GM19351 (cell line): Measurements from ENCODE around the gene ATP2B1.

Experiments used
- ATAC-seq: cut with Tn5 transposase; IDR thresholded peaks from one replicate; pipeline ENCODE4 v1.9.1; 2021; ENCODE audit warnings: mild to moderate bottlenecking, moderate library complexity; ENCODE audit not compliant: unreplicated experiment

Gene ATP2B1

DNA sequence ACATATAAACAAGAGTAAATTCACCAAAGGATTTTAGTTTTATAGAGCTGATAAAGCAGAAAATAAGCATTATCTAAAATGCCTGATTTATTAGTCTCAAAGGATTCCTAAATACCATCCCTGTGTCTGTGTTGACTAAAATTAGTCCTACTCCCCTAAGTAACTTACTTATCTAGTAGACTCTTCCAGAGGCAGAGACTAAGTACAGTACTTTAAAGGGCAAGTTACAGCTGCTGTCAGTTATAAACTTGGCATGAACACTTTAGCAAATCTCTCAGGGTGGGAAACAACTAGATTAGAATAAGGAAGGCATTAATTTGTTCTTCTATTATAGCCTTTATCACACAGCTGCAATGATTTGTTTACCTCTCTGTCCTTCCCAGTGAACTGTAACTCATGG lies 46.0 kb downstream of the ATP2B1 start:
- ATAC-seq: no peak

DNA sequence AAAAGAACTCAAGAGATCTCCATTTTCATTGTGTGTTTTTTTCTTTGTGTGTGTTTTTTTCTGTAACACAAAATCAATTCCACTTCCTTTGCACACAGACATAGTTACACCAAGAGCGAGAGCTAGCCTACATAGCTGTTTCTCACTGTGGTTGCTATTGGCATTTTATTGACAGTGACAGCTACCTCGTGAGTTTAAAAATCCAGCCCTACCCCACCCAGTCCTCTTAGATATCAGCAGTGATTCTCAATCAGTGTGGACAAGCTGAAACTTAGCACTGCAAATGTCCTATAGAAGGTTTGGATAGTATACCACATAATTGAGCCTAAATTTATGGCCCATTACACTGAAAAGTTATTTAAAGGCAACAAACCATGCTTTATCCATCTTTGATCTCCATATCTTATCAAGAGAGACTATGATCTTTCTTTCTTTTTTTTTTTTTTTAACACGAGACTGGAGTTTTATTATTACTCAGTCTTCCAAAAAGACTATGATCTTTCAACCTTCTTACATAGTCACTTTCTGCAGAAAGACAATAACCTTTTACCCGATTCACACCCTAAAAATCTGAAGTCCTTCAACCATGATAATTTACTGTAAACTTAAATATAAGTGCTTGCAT lies 46.8 kb downstream of the ATP2B1 start:
- peak; percentile 34 for ATAC-seq

DNA sequence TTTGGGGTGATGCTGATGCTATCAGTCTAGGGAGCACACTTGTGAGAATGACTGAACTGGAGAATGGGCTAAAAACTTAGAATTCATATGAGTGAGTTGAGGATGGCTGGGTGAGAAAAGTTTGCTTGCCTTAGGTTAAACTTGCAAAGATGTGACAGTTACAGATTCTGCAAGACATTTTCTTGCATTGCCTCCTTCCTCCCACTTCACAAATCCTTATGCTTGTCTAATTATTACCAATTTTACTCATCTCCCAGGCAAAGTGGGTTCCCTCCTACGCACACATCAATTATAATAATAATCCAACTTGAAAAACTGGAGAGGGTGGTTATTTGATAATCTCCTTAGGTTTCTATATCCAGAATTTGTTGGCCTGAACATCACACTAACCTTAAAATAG lies 50.9 kb downstream of the ATP2B1 start:
- no peak for ATAC-seq

DNA sequence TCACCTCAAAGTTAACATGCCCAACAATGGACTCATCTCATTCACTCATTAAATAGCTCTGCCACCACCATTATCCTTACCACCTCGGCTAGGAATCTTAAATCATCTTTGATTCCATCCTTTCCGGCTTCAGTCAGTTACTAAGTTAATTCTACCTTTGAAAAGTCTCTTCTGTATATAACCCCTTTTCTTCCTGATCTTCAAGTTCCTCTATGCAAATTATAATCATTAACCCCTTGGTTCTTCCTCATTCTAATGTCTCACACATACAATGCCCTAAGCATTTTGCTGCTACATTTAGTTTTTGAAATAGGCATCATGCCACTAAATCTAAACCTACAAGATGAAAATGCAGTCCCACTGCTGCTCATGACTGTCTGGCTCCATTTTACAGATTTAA lies 51.6 kb downstream of the ATP2B1 start:
- ATAC-seq: no peak

DNA sequence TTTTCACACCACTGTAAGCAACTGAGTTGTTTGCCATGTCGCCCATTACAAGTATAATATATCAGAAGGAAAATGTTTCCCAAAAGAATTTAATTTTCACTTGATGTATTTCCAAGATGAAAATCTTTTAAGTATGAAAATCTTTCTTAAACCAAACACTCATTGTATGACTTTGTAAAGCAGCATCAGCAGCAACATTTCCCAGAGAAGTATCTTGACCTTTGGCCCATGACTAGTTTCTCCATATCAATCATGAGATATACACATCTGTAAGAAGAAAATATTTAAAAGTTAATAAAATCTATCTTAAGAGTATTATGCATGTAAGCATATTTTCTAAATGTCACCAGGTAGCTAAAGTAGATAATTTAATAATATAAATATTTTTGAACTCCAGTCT lies 52.8 kb downstream of the ATP2B1 start:
- no peak for ATAC-seq

DNA sequence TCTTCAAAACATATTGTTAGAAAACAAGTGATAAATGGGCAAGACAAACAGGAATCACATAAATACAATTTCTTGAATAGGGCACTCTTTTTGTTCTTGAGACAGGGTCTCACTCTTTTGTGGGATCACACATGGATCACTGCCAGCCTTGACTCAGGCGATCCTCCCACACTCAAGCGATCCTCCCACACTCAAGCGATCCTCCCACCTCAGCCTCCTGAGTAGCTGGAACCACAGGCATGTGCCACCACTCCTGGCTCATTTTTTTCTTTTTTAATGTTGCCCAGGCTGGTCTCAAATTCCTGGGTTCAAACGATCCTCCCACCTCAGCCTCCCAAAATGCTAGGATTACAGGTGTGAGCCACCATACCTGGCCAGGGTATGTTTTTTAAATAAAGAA lies 57.4 kb downstream of the ATP2B1 start:
- ATAC-seq: no peak

DNA sequence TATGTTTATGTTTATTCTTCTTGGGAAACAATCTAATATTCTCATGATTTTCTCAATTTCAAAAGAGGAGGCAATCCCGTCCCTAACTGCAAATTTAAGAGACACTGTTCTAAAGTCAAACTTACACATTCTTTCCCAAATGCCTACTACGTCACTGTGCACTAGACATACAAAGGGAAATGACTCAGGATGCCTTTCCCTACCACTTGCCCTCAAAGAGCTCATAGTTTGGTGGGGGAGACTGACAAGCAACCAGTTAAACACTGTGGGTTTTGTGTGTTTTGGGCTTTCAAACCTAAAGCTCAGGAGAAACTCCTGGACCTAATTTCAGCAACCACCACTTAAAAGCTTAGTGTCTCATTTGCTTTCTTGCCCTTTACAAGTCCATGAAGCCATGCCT lies 58.4 kb downstream of the ATP2B1 start:
- no peak for ATAC-seq

DNA sequence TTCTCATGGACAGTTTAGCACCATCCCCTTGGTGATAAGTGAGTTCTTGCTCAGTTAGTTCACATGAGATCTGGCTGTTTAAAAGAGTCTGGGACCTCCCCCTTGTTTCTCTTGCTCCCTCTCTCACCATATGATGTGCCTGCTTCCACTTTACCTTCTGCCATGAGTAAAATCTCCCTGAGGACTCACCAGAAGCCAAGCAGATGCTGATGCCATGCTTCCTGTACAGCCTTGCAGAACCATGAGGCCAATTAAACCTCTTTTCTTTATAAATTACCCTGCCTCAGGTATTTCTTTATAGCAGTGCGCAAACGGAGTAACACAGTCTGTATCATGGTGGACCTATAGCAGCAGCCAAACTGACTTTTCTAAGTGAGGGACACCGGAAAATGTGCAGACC lies 58.8 kb downstream of the ATP2B1 start:
- no peak for ATAC-seq

DNA sequence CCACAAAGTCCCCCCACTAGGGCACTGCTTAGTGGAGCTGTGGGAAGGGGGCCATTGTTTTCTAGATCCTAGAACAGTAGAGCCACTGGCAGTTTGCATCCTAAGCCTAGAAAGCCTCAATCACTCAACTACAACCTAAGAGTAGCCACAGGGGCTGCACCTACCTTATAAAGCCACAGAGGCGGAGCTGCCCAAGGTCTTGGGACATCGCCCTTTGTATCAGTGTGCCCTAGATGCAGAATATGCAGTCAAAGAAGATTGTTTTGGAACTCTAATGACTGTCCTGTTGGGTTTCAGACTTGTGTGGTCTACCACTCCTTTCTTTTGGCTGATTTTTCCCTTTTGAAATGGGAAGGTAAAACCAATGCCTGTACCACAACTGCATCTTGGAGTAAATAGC lies 59.5 kb downstream of the ATP2B1 start:
- no peak for ATAC-seq

DNA sequence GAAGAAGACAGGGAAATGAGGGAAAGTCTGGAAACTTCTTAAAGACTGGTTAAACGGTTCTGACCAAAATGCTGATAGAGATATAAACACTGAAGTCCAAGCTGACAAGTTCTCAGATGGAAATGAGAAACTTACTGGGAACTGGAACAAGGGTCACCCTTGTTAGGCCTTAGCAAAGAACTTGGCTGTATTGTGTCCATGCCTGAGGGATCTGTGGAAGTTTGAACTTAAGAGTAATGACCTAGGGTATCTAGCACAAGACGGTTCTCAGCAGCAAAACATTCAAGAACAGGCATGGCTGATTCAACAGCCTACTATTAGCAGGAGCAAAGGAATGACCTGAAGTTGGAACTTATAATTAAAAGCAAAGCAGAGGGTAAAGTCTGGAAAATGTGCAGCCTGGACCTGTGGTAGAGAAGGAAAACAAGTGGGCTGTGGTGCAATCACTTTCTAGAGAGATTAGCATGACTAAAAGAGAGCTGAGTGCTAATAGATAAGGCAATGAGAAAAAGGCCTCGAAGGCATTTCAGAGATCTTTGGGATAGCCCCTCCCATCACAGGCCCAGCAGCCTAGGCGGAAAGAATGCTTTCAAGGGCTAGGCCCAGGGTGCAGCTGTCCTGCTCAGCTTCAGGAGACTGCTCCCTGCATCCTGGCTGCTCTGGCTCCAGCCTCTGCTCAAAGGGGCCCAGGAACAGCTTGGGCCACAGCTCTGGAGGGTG lies 60.3 kb downstream of the ATP2B1 start:
- ATAC-seq: no peak

DNA sequence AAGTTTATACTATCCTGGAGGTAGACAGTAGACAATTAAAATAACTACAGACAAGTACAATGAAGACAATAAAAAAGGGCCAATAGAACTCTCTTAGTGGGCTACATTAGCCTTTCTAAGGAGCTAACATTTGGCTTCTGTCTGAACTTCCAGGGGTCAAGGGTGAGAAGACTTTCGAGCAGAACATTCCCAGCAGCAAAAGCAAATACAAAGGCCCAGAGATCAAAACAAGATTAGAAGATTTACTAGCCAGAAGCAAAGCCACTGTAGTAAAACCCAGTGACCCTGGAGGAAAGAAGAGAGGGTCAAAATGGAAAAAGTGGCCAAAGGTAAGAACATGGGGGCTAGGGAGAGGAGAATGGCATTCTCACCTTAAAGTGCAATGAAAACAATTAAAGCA lies 63.2 kb downstream of the ATP2B1 start:
- ATAC-seq: no peak

DNA sequence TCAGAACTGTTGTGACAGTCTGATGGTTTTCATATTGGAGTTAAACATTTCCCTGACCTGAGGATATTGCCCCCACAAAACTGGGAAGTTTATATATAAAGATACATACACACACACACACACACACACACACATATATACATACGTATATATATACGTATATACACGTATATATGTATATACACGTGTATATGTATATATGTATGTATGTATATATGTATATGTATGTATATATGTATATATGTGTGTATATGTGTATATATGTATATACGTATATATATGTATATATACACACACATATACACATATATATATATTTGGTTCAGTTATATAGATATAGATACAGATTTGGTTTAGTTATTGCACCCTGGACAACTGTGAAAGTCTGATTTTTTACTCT lies 65.7 kb downstream of the ATP2B1 start:
- no peak for ATAC-seq

DNA sequence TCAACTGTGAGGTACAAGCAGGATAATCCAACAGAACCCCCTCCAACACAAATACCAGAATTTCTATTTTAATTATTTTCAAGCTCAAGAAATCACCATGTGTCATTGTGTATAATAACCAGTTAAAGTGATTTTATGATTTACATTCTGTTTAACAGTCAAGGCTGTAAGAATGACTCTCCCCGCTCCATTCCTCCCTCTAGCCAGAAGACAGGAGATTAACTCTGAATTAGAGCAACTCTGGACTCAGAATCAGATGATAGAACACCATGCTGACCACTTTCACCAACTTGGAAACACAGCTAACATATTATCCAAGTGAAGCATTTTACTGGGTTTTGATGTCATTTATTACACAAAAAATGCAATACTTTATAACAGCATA lies 71.9 kb downstream of the ATP2B1 start:
- no peak for ATAC-seq

DNA sequence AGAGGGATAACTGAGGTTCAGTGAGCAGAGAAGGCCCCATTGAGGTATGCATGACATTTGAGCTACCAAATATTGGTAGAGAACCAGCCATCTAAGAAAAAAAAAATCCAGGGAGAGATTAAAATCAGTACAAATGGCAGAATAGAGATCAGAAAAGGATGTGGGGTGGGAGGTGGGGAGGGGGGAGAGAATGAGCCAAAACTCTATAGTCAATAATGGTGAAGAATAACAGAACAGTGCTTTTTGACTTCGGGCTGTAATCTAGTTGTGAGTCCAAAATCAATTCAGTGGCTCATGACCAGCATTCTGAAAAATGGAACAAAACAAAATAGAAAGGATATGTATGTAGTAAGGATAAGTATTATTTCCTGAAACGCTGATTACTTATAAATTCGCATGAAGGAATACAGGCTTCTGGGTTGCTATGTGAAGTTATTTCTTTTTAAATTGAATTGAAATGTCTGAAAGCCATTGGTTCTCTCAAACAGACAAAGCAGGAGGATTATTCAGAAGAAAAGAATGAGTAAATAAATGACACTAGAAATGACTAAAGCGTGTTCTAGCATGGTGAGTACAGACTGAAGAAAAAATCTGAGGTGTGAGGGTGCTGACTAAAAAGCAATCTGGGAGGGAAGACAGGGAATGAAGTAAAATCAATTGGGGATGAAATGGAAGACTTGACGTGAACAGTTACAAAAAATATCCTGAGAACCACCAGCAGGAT lies 72.4 kb downstream of the ATP2B1 start:
- ATAC-seq: no peak

DNA sequence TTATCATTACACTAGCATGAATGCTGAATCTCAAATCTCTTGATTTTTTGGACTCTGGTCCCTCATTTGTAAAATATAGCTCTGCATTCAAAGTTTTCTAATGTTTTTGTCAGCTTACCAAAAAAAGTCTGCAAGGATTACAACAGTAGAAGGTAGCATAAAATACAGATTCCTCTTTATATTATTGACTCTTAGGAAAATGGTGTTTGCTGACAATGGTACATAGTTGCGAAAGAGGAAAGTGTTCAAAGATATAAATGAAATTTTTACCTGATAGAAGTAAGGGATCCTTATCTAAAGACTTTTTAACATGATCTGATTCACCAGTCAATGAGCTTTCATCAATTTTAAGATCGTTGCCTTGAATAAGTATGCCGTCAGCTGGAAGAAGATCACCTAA lies 74.1 kb downstream of the ATP2B1 start:
- ATAC-seq: no peak

DNA sequence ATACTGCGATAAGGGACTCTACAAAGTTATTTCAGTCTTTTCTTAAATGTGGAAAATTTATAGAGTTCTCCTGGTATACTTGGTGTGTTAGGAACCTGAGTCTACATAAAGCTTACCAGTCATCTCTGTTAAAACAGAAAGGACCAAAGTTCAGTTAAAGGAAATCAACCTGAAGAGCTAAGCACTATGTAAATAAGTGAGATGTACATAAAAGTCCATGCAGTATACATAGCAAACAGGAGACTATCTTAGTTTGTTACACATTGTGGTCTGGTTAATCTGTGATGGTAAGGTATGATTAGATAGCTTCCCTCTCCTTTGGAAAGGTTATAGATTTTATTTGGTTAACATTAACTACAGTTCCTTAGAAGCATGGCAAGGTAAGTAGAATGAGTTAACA lies 75.9 kb downstream of the ATP2B1 start:
- no peak for ATAC-seq

DNA sequence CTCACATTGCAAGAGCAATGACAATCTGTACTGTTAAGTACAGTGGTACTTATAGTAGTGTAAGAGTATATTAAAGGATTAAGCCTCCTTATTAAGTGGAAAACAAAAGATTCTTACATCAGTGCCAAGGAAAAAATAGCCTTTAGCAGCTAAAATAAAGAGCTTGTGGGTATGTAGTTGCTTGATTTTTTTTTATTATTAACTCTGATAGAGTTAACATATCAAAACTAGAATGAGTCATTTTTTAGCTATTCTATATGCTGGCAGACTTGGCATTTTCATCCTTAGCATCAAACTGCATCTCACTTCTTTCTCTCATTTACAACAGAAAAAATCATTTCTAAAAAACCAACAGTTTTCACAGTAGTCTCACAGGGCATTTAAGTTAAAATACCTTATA lies 86.5 kb downstream of the ATP2B1 start:
- no peak for ATAC-seq

DNA sequence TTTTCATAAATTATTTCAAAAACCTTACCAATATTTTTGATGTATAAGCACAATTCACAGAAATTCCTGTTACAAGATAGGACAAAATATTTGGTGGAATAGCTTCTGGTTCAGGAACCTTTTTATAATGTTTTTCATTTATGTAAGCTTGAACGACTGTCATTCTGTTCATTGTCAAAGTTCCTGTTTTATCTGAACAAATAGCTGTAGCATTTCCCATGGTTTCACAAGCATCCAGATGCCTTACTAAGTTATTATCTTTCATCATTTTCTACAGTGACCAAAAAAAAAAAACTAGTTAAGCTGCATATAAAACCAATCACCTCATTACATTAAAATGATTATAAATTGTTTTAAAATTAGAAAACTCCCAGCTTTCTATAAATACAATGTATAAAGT lies 87.1 kb downstream of the ATP2B1 start:
- ATAC-seq: no peak

DNA sequence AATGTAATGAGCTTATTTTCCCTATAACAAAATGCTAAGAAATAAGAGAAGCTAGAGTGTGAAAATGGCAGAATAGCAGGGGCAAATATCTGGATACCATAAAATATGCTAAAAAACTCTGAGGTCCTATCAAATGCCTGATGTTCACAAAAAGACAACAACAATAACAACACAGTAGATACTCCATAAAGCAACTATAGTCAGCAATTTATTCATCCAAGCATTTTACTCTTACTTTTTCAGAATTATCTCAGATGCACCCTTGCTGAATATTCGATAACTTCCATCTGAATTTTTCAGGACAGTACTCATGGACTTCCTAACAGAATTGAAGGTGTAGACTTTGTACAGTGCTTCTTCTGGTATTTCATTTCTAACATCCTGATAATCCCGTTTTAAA lies 88.9 kb downstream of the ATP2B1 start:
- ATAC-seq: no peak

DNA sequence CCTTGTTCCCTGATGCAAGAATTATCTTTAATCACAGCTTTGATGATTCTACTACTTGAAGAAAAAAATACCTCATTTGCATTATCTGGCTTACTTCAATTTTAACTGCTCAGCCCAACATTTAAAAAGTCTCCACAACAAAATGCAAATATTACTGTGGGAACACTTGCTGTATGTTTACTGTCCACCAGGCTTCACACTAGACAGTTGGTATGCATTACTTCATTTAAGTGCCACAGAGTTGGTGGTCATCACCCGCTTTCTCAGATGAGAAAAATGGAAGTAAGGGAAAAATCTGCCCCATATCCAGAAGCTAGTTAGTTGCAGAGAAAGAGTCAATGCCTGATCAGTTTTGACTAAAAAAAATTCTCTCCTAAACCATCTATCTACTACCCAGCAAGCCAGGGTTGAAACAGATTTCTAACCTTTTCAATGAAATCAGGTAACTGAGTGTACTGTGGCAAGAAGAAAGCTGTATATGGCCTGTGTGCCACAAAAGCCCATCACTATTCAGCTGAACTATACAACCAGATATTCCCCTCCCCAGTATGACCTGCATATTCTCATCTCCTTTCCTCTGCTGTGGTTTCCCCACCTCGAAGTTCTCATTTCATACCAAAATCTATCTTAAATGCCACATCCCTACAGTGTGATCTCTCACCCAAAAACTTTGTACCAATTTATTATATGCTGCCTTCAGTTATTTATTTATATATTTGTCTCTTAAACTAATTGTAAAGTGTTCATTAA lies 90.3 kb downstream of the ATP2B1 start:
- ATAC-seq: no peak

DNA sequence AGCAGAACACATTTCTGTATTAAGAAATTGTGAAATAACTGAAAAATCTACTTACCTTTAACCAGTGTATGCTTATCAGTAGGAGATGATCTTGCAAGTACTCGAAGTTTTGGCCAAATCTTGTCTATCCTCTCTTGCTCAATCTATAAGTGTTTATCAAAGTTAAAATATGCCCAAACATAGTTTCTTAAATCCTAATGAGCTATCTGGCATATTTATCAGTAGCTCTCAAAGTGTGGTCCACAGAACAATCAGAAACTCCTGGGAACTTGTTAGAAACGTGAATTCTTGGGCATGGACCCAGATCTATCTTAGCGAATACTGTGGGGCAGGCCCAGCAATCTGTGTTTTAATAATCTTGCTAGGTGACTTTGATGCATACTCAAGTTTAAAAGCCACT lies 98.3 kb downstream of the ATP2B1 start:
- no peak for ATAC-seq

DNA sequence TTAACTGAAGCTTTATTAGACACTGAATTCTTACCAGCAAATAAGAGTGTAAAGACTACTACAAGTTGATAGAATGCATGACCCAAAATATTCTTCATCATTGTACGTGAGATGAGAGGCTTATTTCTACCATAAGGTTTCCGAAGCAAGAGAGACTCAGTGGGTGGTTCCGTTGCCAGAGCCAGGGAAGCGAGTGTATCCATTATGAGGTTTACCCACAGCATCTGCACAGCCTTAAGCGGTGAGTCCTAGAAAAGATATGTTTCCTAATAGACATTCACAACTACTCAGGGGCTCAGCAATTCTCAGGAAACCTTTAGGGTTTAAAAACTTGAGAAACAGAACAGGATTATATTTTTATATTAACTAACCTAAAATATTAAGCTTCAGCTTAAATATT lies 105.0 kb downstream of the ATP2B1 start:
- no peak for ATAC-seq
